Epithelial cell of proximal tubule (primary cell): Measurements from ENCODE around the gene TRAF7. TPM values are rescaled to one million over a fixed set of nuclear protein-coding genes. Genes with fewer than 3 reads are reported as not detected.
"Not testable (repeated sequence)": the region's sequence is repeated elsewhere in the genome, so short reads cannot be mapped to it uniquely, and the experiment has no call there.

Experiments
- DNase-seq: peaks from one replicate; pipeline ENCODE4 v3.0.0-alpha.2; 2011; ENCODE audit warnings: low read depth
- H3K4me3 ChIP-seq: 2 replicates; pipeline ENCODE4 v1.5.1; 2011; ENCODE audit warnings: low read depth, mild to moderate bottlenecking, low read length
- total RNA-seq: library from RNA; depleted of rRNA; stranded (reverse); fragments of >200 nt; gene quantifications from 2 replicates; pipeline ENCODE4 v1.2.3, GENCODE V29; 2015
- TF ChIP-seq, protein P1 (sequence below): conservative IDR thresholded peaks from 2 replicates; pipeline ENCODE4 v1.5.1; 2012; ENCODE audit warnings: low read depth, mild to moderate bottlenecking, low read length

Gene TRAF7
- total RNA-seq, 1 donor from 2014 or later: 48.6 TPM

GRCh38 chr16:2127630-2128280 is 27.8 kb upstream of the TRAF7 start:
- H3K4me3 ChIP-seq, DNase-seq: not testable (repeated sequence)

GRCh38 chr16:2129251-2129650 is 26.3 kb upstream of the TRAF7 start:
- DNase-seq, H3K4me3 ChIP-seq: not testable (repeated sequence)

DNA sequence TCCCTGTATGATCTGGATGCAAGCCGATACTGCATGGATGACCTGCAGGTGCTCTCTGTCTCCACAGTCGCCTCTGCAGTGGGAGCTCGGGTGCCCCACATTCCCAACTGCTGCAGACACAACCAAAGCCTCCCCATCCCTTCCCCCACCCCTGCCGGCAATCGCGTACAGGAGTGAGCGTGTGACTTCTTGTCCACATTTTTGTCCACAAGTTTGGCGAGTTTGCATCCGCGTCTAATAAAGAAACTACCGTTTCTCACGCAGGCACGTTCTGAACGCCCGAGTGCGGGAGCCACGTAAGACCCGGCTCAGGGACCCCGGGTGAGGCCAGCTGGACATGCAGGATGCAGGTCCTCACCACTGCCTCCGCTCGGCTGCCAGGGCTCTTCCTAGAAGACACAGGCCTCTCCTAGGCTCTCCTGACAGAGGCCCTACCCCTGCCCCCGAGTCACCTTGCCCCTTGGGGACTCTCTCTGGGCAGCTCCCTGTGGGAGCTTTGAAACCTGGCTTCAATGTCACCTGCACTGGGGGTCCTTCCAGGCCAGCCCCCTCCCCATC is 25.6 kb upstream of the TRAF7 start:
- DNase-seq, H3K4me3 ChIP-seq: not testable (repeated sequence)

DNA sequence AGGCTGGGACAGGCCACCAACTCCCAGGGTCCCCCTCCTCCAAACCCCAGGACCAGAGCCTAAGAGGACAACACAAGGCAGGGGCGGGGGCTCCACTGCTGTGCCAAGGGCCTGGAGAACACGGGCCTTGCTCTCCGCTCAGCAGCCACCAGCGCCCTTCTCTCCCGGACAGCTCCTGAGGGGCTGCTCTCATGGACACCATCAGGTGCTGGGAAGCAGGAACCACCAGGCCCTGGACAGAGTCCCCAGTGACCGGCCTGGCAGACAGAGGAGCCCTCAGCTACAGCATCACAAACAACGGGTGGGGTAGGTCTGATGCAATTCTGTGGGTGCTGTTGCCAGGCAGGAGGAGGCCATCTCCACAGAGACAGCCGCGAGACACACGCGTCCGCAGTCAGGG is 21.8 kb upstream of the TRAF7 start:
- not testable (repeated sequence) for H3K4me3 ChIP-seq, DNase-seq

DNA sequence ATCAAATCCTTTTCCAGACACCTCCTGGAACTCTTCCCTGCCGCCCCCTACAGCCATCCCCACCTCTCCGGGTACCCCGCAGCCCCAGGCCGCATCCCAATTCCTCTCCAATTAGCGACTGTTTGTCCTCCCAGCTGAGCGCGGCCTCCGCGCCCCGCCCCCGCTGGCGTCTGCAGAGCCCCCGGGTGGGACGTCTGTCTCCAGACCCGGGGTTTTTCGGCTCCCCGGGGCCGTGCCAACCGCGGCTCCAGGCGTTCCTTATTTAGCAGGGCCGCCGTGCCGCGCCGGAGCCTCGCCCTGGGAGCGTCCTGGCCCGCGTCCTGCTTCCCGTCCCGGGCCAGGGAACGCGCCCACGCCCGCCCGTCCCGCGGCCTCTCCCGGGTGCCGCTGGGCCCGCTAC is 20.5 kb upstream of the TRAF7 start:
- not testable (repeated sequence) for DNase-seq

GRCh38 chr16:2135770-2136490 is 19.7 kb upstream of the TRAF7 start, which contains the start of gene PKD1:
Gene PKD1 (minus strand): TSS chr16:2135898. CDS start chr16:2135689, 209 bp downstream.
- H3K4me3 ChIP-seq: peak within 1 kb of the TSS; percentile 55
- DNase-seq: not testable (repeated sequence)

More for the DNA sequence above, 20.5 kb upstream of the TRAF7 start:
- peak overlapping the region; percentile 55 for H3K4me3 ChIP-seq

GRCh38 chr16:2142942-2143877 is 12.4 kb upstream of the TRAF7 start:
- DNase-seq: no peak
- no peak overlapping the region for H3K4me3 ChIP-seq
- TF ChIP-seq, protein P1, sequence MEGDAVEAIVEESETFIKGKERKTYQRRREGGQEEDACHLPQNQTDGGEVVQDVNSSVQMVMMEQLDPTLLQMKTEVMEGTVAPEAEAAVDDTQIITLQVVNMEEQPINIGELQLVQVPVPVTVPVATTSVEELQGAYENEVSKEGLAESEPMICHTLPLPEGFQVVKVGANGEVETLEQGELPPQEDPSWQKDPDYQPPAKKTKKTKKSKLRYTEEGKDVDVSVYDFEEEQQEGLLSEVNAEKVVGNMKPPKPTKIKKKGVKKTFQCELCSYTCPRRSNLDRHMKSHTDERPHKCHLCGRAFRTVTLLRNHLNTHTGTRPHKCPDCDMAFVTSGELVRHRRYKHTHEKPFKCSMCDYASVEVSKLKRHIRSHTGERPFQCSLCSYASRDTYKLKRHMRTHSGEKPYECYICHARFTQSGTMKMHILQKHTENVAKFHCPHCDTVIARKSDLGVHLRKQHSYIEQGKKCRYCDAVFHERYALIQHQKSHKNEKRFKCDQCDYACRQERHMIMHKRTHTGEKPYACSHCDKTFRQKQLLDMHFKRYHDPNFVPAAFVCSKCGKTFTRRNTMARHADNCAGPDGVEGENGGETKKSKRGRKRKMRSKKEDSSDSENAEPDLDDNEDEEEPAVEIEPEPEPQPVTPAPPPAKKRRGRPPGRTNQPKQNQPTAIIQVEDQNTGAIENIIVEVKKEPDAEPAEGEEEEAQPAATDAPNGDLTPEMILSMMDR: no peak

DNA sequence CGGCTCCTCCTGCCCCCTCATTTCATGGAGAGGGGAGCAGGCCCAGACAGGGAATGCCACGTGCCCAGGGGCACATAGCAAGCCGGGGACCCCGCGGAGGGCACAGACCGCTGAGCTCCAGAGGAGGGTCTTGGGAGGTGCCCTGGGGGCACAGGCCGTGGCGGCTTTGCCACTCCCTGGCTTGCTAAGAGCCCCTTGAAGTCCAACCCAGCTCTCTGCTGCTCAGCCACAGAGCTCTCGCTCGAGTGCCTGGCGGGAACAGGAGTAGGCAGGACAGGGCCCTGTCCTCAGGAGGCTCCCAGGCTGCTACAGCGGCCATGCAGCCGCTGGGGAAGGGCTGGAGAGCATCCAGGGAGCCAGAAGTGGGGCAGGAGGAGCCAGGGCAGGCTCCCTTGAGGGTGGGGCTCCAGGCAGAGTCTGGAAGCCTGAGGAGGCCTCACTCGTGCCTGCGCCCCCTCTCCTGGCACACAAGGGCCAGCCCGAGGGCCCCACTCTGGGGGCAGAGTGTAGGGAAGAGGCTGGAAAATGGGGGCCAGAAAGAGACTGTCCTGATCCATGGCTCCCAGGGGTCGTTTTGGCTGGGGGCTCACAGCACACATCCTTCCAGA is 11.6 kb upstream of the TRAF7 start:
- no peak overlapping the region for H3K4me3 ChIP-seq
- TF ChIP-seq, protein P1: no peak
- DNase-seq: no peak

GRCh38 chr16:2145843-2146242 is 9.7 kb upstream of the TRAF7 start:
- H3K4me3 ChIP-seq: no peak overlapping the region
- TF ChIP-seq, protein P1: no peak
- DNase-seq: no peak
